Smooth muscle cell (in vitro differentiated cells): Measurements from ENCODE around the gene MBD4. TPM values are rescaled to one million over a fixed set of nuclear protein-coding genes. Genes with fewer than 3 reads are reported as not detected.
"Not testable (repeated sequence)": the region's sequence is repeated elsewhere in the genome, so short reads cannot be mapped to it uniquely, and the experiment has no call there.

ENCODE experiments used
- DNase-seq: peaks from one replicate; lab custom pipeline; 2025; ENCODE audit not compliant: unreplicated experiment; lab: John Stamatoyannopoulos, UW
- H2AFZ ChIP-seq: fragments of 200-600 bp; sonication (generic); 2 replicates; pipeline ENCODE4 v1.6.0; 2016; ENCODE audit warnings: antibody characterized with exemption, low read depth, mild to moderate bottlenecking
- H3F3A ChIP-seq: fragments of 200-600 bp; sonication (generic); 2 replicates; pipeline ENCODE4 v1.6.0; 2017; ENCODE audit warnings: antibody characterized with exemption, low read depth
- H3K27ac ChIP-seq: fragments of 200-600 bp; sonication (generic); 2 replicates; pipeline ENCODE4 v1.5.1; 2016; ENCODE audit warnings: low read depth, mild to moderate bottlenecking
- H3K27me3 ChIP-seq: fragments of 200-600 bp; sonication (generic); 2 replicates; pipeline ENCODE4 v1.6.1; 2016; ENCODE audit warnings: low read depth, mild to moderate bottlenecking
- H3K36me3 ChIP-seq: fragments of 200-600 bp; sonication (generic); 2 replicates; pipeline ENCODE4 v1.5.1; 2016; ENCODE audit warnings: low read depth
- H3K4me1 ChIP-seq: fragments of 200-600 bp; sonication (generic); 2 replicates; pipeline ENCODE4 v1.5.1; 2016; ENCODE audit warnings: low read depth
- H3K4me2 ChIP-seq: fragments of 200-600 bp; sonication (generic); 2 replicates; pipeline ENCODE4 v1.6.0; 2016; ENCODE audit warnings: mild to moderate bottlenecking
- H3K4me3 ChIP-seq: fragments of 200-600 bp; sonication (generic); 2 replicates; pipeline ENCODE4 v1.5.1; 2016; ENCODE audit warnings: mild to moderate bottlenecking
- H3K79me2 ChIP-seq: fragments of 200-600 bp; sonication (generic); 2 replicates; pipeline ENCODE4 v1.6.0; 2016; ENCODE audit warnings: low read depth, mild to moderate bottlenecking
- H3K9ac ChIP-seq: fragments of 200-600 bp; sonication (generic); 2 replicates; pipeline ENCODE4 v1.6.0; 2016; ENCODE audit warnings: low read depth
- H3K9me3 ChIP-seq: fragments of 200-600 bp; sonication (generic); replicated peaks from 2 replicates; pipeline ENCODE4 v1.5.1; 2016; ENCODE audit warnings: low read depth
- H4K20me1 ChIP-seq: fragments of 200-600 bp; sonication (generic); 2 replicates; pipeline ENCODE4 v1.6.0; 2016; ENCODE audit warnings: low read depth
- WGBS: methylation state at CpG from one replicate; pipeline ENCODE4 v1.1.7; 2016; ENCODE audit warnings: low lambda C conversion rate; 5-methylcytosine and 5-hydroxymethylcytosine counted together
- polyA plus RNA-seq: library from polyadenylated mRNA; unstranded; fragments of >200 nt; fragmentation: Nextera tagmentation; extraction: Ambion mirVana; gene quantifications from 2 replicates; pipeline ENCODE4 v1.2.1, GENCODE V29; 2016
- total RNA-seq: library from RNA; depleted of rRNA; stranded (reverse); fragments of >200 nt; gene quantifications from 2 replicates; pipeline ENCODE4 v1.2.3, GENCODE V29; 2014
- TF ChIP-seq, protein P1 (sequence below): fragments of 200-600 bp; sonication (generic); IDR thresholded peaks from 2 replicates; pipeline ENCODE4 v1.5.1; 2017; ENCODE audit warnings: borderline replicate concordance, mild to moderate bottlenecking, antibody characterized with exemption; ENCODE audit not compliant: insufficient read depth, poor library complexity, severe bottlenecking

MBD4 gene
- total and polyA plus RNA-seq, 2 experiments from 2014 or later = 23.1 to 26.5 TPM

DNA sequence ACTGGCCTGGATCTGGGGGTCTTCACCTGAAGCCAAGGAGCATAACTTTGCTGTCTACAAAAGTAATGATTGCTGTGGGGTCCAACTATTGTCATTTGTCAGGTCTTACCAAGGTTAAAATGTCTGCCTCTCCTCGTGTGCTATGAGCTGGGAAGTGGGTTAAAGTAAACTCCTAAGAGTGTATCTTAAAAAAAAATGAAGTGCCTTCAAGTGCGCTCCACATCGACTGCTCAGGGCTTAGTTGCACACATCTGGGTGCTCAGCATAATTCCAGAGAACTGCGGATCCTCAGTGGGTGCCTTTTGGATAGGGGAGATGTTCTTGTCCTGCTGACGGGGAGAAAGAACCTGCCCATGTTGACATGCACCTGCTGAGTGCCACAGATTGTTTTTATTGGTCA lies 52.3 kb downstream of the MBD4 start:
- 89% methylated on average over 5 of the region's 5 CpGs for whole genome bisulfite sequencing
- Histone ChIP-seq H3K4me3 (no peak overlapping the region), H3K79me2 (no peaks in the 10 kb centered on the region)

DNA sequence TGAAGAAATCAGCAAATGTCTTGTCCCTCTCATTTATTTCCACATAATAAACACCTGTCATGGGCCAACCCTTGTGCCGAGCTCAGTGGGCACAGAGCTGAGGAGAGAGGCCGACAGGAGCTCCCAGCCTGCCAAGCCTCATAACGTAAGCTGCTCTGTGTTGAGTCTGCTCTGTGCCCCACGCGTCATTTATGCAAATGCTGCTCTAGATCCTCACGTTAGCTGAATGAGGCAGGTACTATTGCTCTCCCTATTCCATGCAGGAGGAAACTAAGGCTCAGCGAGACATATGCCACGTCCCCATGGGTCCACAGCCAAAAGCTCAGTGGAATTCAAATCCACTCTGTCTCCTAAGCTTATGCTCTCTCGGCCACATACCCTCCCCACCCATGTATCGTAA lies 52.8 kb downstream of the MBD4 start:
- 97% methylated on average over 10 of the region's 10 CpGs for WGBS
- DNase-seq = no peak
- no peaks in the 10 kb centered on the region for H3K79me2 ChIP-seq
- H3K27me3 ChIP-seq = no peaks in the 10 kb centered on the region
- peaks cover 11% of the 10 kb centered on the region for H4K20me1 ChIP-seq
- peaks cover 9% of the 10 kb centered on the region for H3K4me1 ChIP-seq
- H3K9ac ChIP-seq = no peak overlapping the region
- H3K36me3 ChIP-seq = no peaks in the 10 kb centered on the region
- H3K27ac ChIP-seq = no peak overlapping the region
- no peak overlapping the region for H3K4me3 ChIP-seq
- H3K9me3 ChIP-seq = no peaks in the 10 kb centered on the region
- H2AFZ ChIP-seq = no peak overlapping the region
- TF ChIP-seq, protein P1, sequence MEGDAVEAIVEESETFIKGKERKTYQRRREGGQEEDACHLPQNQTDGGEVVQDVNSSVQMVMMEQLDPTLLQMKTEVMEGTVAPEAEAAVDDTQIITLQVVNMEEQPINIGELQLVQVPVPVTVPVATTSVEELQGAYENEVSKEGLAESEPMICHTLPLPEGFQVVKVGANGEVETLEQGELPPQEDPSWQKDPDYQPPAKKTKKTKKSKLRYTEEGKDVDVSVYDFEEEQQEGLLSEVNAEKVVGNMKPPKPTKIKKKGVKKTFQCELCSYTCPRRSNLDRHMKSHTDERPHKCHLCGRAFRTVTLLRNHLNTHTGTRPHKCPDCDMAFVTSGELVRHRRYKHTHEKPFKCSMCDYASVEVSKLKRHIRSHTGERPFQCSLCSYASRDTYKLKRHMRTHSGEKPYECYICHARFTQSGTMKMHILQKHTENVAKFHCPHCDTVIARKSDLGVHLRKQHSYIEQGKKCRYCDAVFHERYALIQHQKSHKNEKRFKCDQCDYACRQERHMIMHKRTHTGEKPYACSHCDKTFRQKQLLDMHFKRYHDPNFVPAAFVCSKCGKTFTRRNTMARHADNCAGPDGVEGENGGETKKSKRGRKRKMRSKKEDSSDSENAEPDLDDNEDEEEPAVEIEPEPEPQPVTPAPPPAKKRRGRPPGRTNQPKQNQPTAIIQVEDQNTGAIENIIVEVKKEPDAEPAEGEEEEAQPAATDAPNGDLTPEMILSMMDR = no peak
- no peak overlapping the region for H3K4me2 ChIP-seq
- H3F3A ChIP-seq = peaks cover 9% of the 10 kb centered on the region

More for the DNA sequence above, 52.3 kb downstream of the MBD4 start:
- H3K9ac ChIP-seq = no peak overlapping the region
- H3K4me2 ChIP-seq = no peak overlapping the region
- H3K36me3 ChIP-seq = no peaks in the 10 kb centered on the region
- H3K27me3 ChIP-seq = no peaks in the 10 kb centered on the region
- H3K4me1 ChIP-seq = peaks cover 9% of the 10 kb centered on the region
- no peak for DNase-seq
- no peaks in the 10 kb centered on the region for H3K9me3 ChIP-seq
- TF ChIP-seq, protein P1 = no peak
- peak overlapping the region; percentile 96 for H3K27ac ChIP-seq
- no peak overlapping the region for H2AFZ ChIP-seq
- H4K20me1 ChIP-seq = peaks cover 11% of the 10 kb centered on the region
- peaks cover 9% of the 10 kb centered on the region for H3F3A ChIP-seq

DNA sequence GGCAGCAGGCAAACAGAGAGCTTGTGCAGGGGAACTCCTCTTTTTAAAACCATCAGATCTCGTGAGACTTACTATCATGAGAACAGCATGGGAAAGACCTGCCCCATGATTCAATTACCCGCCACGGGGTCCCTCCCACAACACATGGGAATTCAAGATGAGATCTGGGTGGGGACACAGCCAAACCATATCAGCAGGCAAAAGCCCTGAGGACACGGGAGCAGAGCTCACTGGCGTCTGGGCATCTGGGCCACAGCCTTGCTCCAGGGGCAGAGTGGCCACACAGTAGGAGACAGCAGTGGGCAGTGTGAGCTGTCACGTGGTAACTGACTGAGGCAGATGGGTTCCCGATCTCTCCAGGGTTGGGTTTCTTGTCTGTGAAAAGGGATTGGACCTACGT lies 54.2 kb downstream of the MBD4 start:
- not testable (repeated sequence) for H3K9me3 ChIP-seq, H3F3A ChIP-seq, H3K79me2 ChIP-seq, DNase-seq, H3K27ac ChIP-seq, H3K4me3 ChIP-seq, H3K4me2 ChIP-seq, H3K9ac ChIP-seq, H3K36me3 ChIP-seq, H3K27me3 ChIP-seq, H3K4me1 ChIP-seq, H2AFZ ChIP-seq
- WGBS = 81% methylated on average over 8 of the region's 8 CpGs
- H4K20me1 ChIP-seq = peaks cover 11% of the 10 kb centered on the region

DNA sequence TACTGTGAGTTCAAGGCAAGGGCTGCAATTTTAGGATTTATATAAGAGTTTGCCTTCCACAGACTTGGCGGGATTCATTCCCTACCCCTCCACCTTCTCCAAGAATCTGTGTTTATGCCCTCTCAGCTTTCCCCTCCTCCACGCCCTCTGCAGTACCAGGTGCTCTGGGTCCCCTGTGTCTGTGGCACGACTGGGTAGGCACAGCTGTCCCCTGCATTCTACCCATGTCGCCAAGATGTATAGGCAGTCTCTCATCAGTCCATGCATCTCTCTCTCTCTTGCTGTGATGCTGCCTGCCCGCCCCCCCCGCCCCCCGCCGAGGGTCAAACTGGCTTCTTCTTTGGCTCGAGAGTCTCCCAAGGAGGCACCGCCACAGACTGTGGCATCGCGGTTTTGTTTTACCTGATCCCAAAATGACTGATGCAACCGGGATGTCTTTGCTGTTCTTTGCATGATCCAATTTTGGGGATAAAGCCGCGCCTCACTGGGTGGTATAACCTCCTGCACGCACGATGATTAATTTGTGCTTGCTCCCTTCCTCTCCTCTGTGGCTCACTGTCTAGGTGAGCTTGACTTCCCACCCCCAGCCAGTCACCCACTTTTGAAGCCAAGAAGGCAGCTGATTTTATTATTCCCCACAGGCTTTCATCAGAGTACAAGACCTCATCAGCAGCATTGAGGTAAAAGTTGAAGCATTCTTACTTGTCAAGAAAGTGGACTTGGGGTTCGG lies 55.0 kb downstream of the MBD4 start:
- TF ChIP-seq, protein P1 = no peak
- WGBS = 75% methylated on average over 18 of the region's 18 CpGs
- no peak overlapping the region for H2AFZ ChIP-seq

DNA sequence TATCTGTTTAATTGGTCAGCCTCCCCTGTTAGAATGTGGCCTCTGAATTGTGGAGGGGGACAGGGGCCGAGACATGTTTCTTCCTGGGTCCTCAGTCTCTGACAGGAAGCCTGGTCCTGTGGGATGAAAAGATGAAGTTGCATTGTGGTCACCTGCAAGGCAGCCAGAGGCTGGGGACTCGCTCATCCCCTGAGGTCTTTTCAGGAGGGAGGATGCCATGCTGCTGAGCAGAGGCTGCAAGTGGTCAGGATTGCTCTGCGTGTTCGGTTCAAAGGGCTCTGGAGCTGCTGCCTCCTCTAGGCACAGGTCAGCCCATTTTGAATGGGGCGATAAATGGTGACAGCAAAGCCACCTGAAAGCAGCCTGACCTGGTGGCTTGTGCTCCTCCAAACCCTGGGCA lies 55.6 kb downstream of the MBD4 start:
- not testable (repeated sequence) for H3K79me2 ChIP-seq, H3K4me1 ChIP-seq, H2AFZ ChIP-seq, H3K27me3 ChIP-seq, DNase-seq, H3F3A ChIP-seq, H3K36me3 ChIP-seq, H3K4me2 ChIP-seq, H3K9me3 ChIP-seq, H3K9ac ChIP-seq, H3K27ac ChIP-seq, H3K4me3 ChIP-seq
- 88% methylated on average over 5 of the region's 5 CpGs for WGBS
- peaks cover 11% of the 10 kb centered on the region for H4K20me1 ChIP-seq

More for the DNA sequence above, 55.0 kb downstream of the MBD4 start:
- Histone ChIP-seq H3K9me3 (no peaks in the 10 kb centered on the region), H3K27ac (no peak overlapping the region), H3K27me3 (no peaks in the 10 kb centered on the region), H4K20me1 (peaks cover 11% of the 10 kb centered on the region), H3K4me1 (peaks cover 9% of the 10 kb centered on the region), H3K4me3 (no peak overlapping the region), H3K36me3 (no peaks in the 10 kb centered on the region), H3K79me2 (no peaks in the 10 kb centered on the region), H3K9ac (no peak overlapping the region), H3F3A (peaks cover 9% of the 10 kb centered on the region), H3K4me2 (no peak overlapping the region)
- DNase-seq = no peak
